NCI-H748 treated with DMSO at 0.1 percent for 48 hours (cell line): Measurements from ENCODE around the gene ARHGAP32.

Experiments
- DNase-seq: peaks from one replicate; lab custom pipeline; 2025; lab: John Stamatoyannopoulos, UW

The ARHGAP32 gene

GRCh38 chr11:129109701-129110100, 82.4 kb downstream of the ARHGAP32 start:
- DNase-seq = no peak

GRCh38 chr11:129106788-129107187, 85.3 kb downstream of the ARHGAP32 start:
- no peak for DNase-seq

GRCh38 chr11:129102756-129103155, 89.4 kb downstream of the ARHGAP32 start:
- no peak for DNase-seq

GRCh38 chr11:129102225-129102624, 89.9 kb downstream of the ARHGAP32 start:
- no peak for DNase-seq

GRCh38 chr11:129093283-129093682, 98.8 kb downstream of the ARHGAP32 start:
- no peak for DNase-seq

GRCh38 chr11:129090056-129090455, 102.1 kb downstream of the ARHGAP32 start:
- DNase-seq = no peak

GRCh38 chr11:129089279-129089678, 102.8 kb downstream of the ARHGAP32 start:
- no peak for DNase-seq

- no peak for DNase-seq
These were observed 105.1 kb downstream of the ARHGAP32 start for GRCh38 chr11:129086976-129087375.

GRCh38 chr11:129077191-129077590, 114.9 kb downstream of the ARHGAP32 start:
- no peak for DNase-seq

GRCh38 chr11:129075757-129076156, 116.4 kb downstream of the ARHGAP32 start:
- DNase-seq = no peak

GRCh38 chr11:129067454-129067853, 124.7 kb downstream of the ARHGAP32 start:
- no peak for DNase-seq

- DNase-seq = no peak
These were observed 125.9 kb downstream of the ARHGAP32 start for GRCh38 chr11:129066229-129066628.

GRCh38 chr11:129063118-129063517, 129.0 kb downstream of the ARHGAP32 start:
- DNase-seq = no peak

GRCh38 chr11:129061492-129062230, 130.5 kb downstream of the ARHGAP32 start:
- DNase-seq = no peak

GRCh38 chr11:129056916-129057315, 135.2 kb downstream of the ARHGAP32 start:
- no peak for DNase-seq

GRCh38 chr11:129055196-129055595, 136.9 kb downstream of the ARHGAP32 start:
- no peak for DNase-seq

- DNase-seq = no peak
These were observed 143.2 kb downstream of the ARHGAP32 start for GRCh38 chr11:129048911-129049310.

- no peak for DNase-seq
These were observed 147.0 kb downstream of the ARHGAP32 start for GRCh38 chr11:129045150-129045549.

GRCh38 chr11:129042503-129042902, 149.6 kb downstream of the ARHGAP32 start:
- no peak for DNase-seq

GRCh38 chr11:129041611-129042018, 150.5 kb downstream of the ARHGAP32 start:
- DNase-seq = no peak

GRCh38 chr11:129040934-129041333, 151.2 kb downstream of the ARHGAP32 start:
- no peak for DNase-seq

- no peak for DNase-seq
These were observed 156.9 kb downstream of the ARHGAP32 start for GRCh38 chr11:129035244-129035643.

GRCh38 chr11:129034001-129034400, 158.1 kb downstream of the ARHGAP32 start:
- no peak for DNase-seq
